Measurements from ENCODE around the gene IFI27. TPM values are rescaled to one million over a fixed set of nuclear protein-coding genes. Genes with fewer than 3 reads are reported as not detected.

The IFI27 gene
- total and polyA plus RNA-seq, 9 of the 15 experiments (the other 6 are each of a cell fraction or from before 2014, with no cell fraction given), result 0.19 to 3.4 (median 1.4) TPM; not detected in 1

GRCh38 chr14:94125659-94126418 lies 15.3 kb downstream of the IFI27 start:
- Histone ChIP-seq H2AFZ (ENCODE audit: low read depth, low read length) (no peak overlapping the region), H3K4me3 (no peak overlapping the region), H3K4me1 (replicated peaks in 1 of 2; ENCODE audit: control insufficient read depth in 2 of 2, insufficient read depth in 2 of 2, low read length in 2 of 2) (peaks cover 0 to 7% of the 10 kb centered on the region in 2 experiments; a peak in 3 of 5 replicates), H3K79me2 (ENCODE audit: control insufficient read depth, insufficient read depth, low read length) (no peaks in the 10 kb centered on the region), H3K9me1 (ENCODE audit: control insufficient read depth, insufficient read depth, low read length) (no peaks in the 10 kb centered on the region), H4K20me1 (replicated peaks; ENCODE audit: control insufficient read depth, insufficient read depth, low read length) (no peaks in the 10 kb centered on the region), H3K27me3 (ENCODE audit: control insufficient read depth in 2 of 2, insufficient read depth in 2 of 2, low read length in 2 of 2) (peaks cover 0 to 20% of the 10 kb centered on the region in 2 experiments; a peak in 2 of 5 replicates), H3K27ac (ENCODE audit: extremely low read depth, low read depth, low read length) (no peak overlapping the region), H3K9ac (ENCODE audit: insufficient read depth in 1 of 2, low read depth in 2 of 2, low read length in 2 of 2) (no peak overlapping the region), H3K36me3 (ENCODE audit: control insufficient read depth, insufficient read depth, low read length) (no peaks in the 10 kb centered on the region), H3K9me3 (replicated peaks; ENCODE audit: control insufficient read depth, insufficient read depth, low read depth, low read length) (no peaks in the 10 kb centered on the region), H3K4me2 (ENCODE audit: insufficient read depth, low read length) (no peak overlapping the region)
- FAIRE-seq, result no peak
- DNase-seq (ENCODE audit: extremely low read depth in 1 of 4, low spot score in 3 of 4), result no peak
- intact Hi-C loops (cut with micrococcal nuclease) (no loop called here), in situ Hi-C loops (cut with MboI) (no loop called here)
- no TSS peak for BruUV-seq (replicated peaks)
- POLR2A ChIA-PET, result no interaction called here
- no peak for ATAC-seq
- CTCF ChIA-PET (ENCODE audit: low intra/inter-chr PET ratio), result no interaction called here
- WGBS (ENCODE audit: insufficient coverage, low coverage, missing lambda C conversion rate), result 8% methylated on average over 4 of the region's 6 CpGs
- TF ChIP-seq ZNF143 (CRISPR knock-in tag; IDR thresholded peaks at IDR 0.05), result no peak
- no peak for TF ChIP-seq LCOR (CRISPR knock-in tag; IDR thresholded peaks at IDR 0.05)
- TF ChIP-seq HLTF (IDR thresholded peaks at IDR 0.05), result no peak
- TF ChIP-seq ZBTB7A (IDR thresholded peaks at IDR 0.05; ENCODE audit: borderline replicate concordance, control insufficient read depth, low read depth, low read length), result no peak
- TF ChIP-seq ZFP1 (CRISPR knock-in tag; IDR thresholded peaks at IDR 0.05), result no peak
- TF ChIP-seq SRSF9 (IDR thresholded peaks at IDR 0.05; ENCODE audit: borderline replicate concordance, low read depth, low read length), result no peak
- TF ChIP-seq KLF6 (CRISPR knock-in tag; IDR thresholded peaks at IDR 0.05; ENCODE audit: borderline replicate concordance), result no peak
- TF ChIP-seq CHD7 (IDR thresholded peaks at IDR 0.05; ENCODE audit: low read depth, low read length), result no peak
